ENCODE results near the gene FNDC8. TPM values are rescaled to one million over a fixed set of nuclear protein-coding genes. Genes with fewer than 3 reads are reported as not detected.

The FNDC8 gene
- total and polyA plus RNA-seq, 2 of the 4 experiments (the other 2 are of a cell fraction) = not detected

DNA sequence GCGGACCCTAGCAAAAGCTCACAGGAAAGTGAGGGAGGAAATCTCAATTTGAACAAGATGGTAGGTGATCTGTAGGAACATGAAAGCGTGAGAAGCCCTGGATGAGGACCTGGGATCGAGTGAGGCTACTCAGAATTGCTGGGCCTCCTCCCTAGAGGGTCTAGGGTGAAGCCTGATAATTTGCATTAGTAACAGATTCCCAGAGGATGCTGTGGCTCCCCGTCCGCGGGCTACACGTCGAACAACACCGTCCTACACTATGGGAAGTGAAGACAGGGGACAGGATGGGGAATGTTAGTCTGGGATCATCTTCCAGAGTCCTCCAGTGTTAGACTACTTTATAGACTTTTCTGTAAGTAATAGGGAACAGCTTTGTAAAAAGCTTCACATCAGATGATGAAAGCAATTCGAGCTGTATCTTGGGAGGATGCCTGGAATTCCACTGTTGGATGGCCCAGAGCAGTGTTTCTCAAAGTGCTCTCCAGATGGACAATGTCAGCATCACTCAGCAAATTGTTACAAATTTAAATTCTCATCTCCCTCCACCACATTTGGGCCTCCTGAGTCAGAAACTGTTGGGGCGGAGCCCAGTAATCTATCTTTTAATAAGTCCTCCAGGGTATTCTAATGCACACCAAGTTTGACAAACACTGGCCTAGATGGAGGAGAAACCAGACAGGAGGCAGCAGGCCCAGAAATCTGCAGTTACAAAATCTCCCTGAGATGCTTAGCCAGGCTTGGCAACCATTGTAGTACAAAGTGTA lies 6.5 kb downstream of the FNDC8 start:
- peak overlapping the region; percentile 88 for H4K5ac ChIP-seq (ENCODE audit: low read depth, low read length)
- peak overlapping the region; percentile 98 for H2BK120ac ChIP-seq (ENCODE audit: low read depth, low read length)
- no peaks in the 10 kb centered on the region for H3K79me1 ChIP-seq (ENCODE audit: low read depth in 1 of 2, low read length in 2 of 2)
- H3K18ac ChIP-seq (ENCODE audit: low read depth, low read length) = peak overlapping the region; percentile 86
- DNase-seq (peak; percentile 94), ATAC-seq (ENCODE audit: low read depth) (peak; percentile 84)
- no peak overlapping the region for H3K4me3 ChIP-seq (ENCODE audit: insufficient read depth, low read depth, low read length)
- peak overlapping the region; percentile 92 for H3K23ac ChIP-seq (ENCODE audit: low read depth, low read length)
- peak overlapping the region; percentile 82 for H2AFZ ChIP-seq (replicated peaks; ENCODE audit: low read length, poor library complexity)
- dilution Hi-C loops (cut with HindIII; ENCODE audit: low sequenced_read_pairs, unreplicated experiment) = no loop called here
- POLR2A ChIA-PET (ENCODE audit: unreplicated experiment) = no interaction called here
- CTCF ChIA-PET = interaction anchor here (0.7 to 1.8 kb wide), 4 partner anchors 8 to 156 kb away, joined by 3 to 4 read pairs (median 4); no protein-coding TSS in a partner anchor
- peak overlapping the region; percentile 83 to 92 for H4K8ac ChIP-seq (ENCODE audit: low read depth in 2 of 2, low read length in 2 of 2)
- WGBS, 2 experiments (ENCODE audit: extremely low coverage in 2 of 2, insufficient read length in 1 of 2) = 60% methylated on average over 3 of the region's 11 CpGs; no CpG with 5 or more reads in 1 of the 2 experiments
- TF ChIP-seq RAD21 (IDR thresholded peaks at IDR 0.05; ENCODE audit: low read length) (no peak), NFE2L2 (IDR thresholded peaks at IDR 0.05; ENCODE audit: low read depth, low read length) (peak; percentile 41; the same call in 1 of the 2 replicates)
- H3K14ac ChIP-seq (replicated peaks; ENCODE audit: low read depth, low read length) = peak overlapping the region; percentile 87
- H3K9me3 ChIP-seq (ENCODE audit: control insufficient read depth, insufficient read depth, low read length) = no peaks in the 10 kb centered on the region
- H2BK20ac ChIP-seq (ENCODE audit: low read depth, low read length) = peak overlapping the region; percentile 95
- peak overlapping the region; percentile 86 for H2AK9ac ChIP-seq (replicated peaks; ENCODE audit: low read depth, low read length, poor library complexity)
- H3K9me1 ChIP-seq (ENCODE audit: insufficient read depth, low read length) = peaks cover 17% of the 10 kb centered on the region
- in situ Hi-C loops (cut with MboI; ENCODE audit: low sequenced_read_pairs) = loop anchor here (10.0 kb wide), 2 partner anchors 583 to 703 kb away; no protein-coding TSS in a partner anchor
- H3K4ac ChIP-seq (ENCODE audit: low read depth, low read length) = peak overlapping the region; percentile 95
- peak overlapping the region; percentile 92 for H4K91ac ChIP-seq (ENCODE audit: insufficient read depth, low read depth, low read length)
- peak overlapping the region; percentile 67 for H3K9ac ChIP-seq (ENCODE audit: low read depth, low read length)
- peak overlapping the region; percentile 88; the same call in 2 of the 3 replicates for H2BK15ac ChIP-seq (ENCODE audit: low read depth, low read length)
- H2AK5ac ChIP-seq (ENCODE audit: low read depth, low read length) = peak overlapping the region; percentile 98
- peak overlapping the region; percentile 87 for H2BK5ac ChIP-seq (ENCODE audit: low read depth, low read length, poor library complexity, severe bottlenecking)
- peaks cover 36% of the 10 kb centered on the region for H3K4me1 ChIP-seq (ENCODE audit: control insufficient read depth, insufficient read depth, low read length)
- H3K4me2 ChIP-seq (ENCODE audit: low read depth, low read length) = peak overlapping the region; percentile 41; the same call in 1 of the 2 replicates
- peaks cover 20% of the 10 kb centered on the region for H3K36me3 ChIP-seq (ENCODE audit: control insufficient read depth, insufficient read depth, low read length)
- intact Hi-C loops (cut with micrococcal nuclease) = loop anchor here (1.0 kb wide), 1 partner anchor 126 kb away; no protein-coding TSS in a partner anchor
- no peaks in the 10 kb centered on the region for H3K27me3 ChIP-seq (ENCODE audit: control insufficient read depth, insufficient read depth, low read length)
- no peaks in the 10 kb centered on the region; the same call in 1 of the 2 replicates for H4K20me1 ChIP-seq (ENCODE audit: insufficient read depth, low read length)
- H3K56ac ChIP-seq (ENCODE audit: extremely low read depth, insufficient read depth, low read length) = peak overlapping the region; percentile 75
- no TSS peak for BruUV-seq (replicated peaks)
- H3K27ac ChIP-seq (ENCODE audit: insufficient read depth, low read length) = peak overlapping the region; percentile 97
